BJ (cell line): ENCODE measurements around the gene LRRC23. TPM values are rescaled to one million over a fixed set of nuclear protein-coding genes. Genes with fewer than 3 reads are reported as not detected.
"Not testable (repeated sequence)": the region's sequence is repeated elsewhere in the genome, so short reads cannot be mapped to it uniquely, and the experiment has no call there.

Source experiments
- CTCF ChIA-PET: fragments of 350-600 bp; formaldehyde crosslinking; extraction: SDS; loops from one replicate; lab custom pipeline; 2021; ENCODE audit warnings: antibody characterized with exemption, inconsistent platforms; lab: Yijun Ruan, JAX
- POLR2A ChIA-PET: fragments of 300-600 bp; sonication (Branson Sonifier 250); formaldehyde crosslinking; extraction: SDS; loops from one replicate; lab custom pipeline; 2021; ENCODE audit warnings: antibody characterized with exemption; lab: Charles Lee
- DNase-seq: peaks from one replicate; pipeline ENCODE4 v3.0.0-alpha.2; 2011; ENCODE audit warnings: low read depth
- H3K27me3 ChIP-seq: 2 replicates; pipeline ENCODE4 v1.6.0; 2011; ENCODE audit warnings: low read length; ENCODE audit not compliant: control insufficient read depth, insufficient read depth
- H3K36me3 ChIP-seq: 2 replicates; pipeline ENCODE4 v1.5.1; 2011; ENCODE audit warnings: low read length; ENCODE audit not compliant: control insufficient read depth, insufficient read depth
- H3K4me3 ChIP-seq: 2 replicates; pipeline ENCODE4 v1.5.1; 2011; ENCODE audit warnings: low read depth, mild to moderate bottlenecking, control low read depth, low read length
- polyA plus RNA-seq: library from polyadenylated mRNA; depleted of rRNA; stranded (reverse); fragments of >200 nt; gene quantifications from 2 replicates; pipeline ENCODE4 v1.2.3, GENCODE V29; 2011
- TF ChIP-seq, protein P1 (sequence below): IDR thresholded peaks from 2 replicates; pipeline ENCODE4 v1.5.1; 2011; ENCODE audit warnings: low read depth, mild to moderate bottlenecking, control low read depth, inconsistent platforms, low read length, moderate library complexity; ENCODE audit not compliant: insufficient read depth

LRRC23 gene
- polyA plus RNA-seq, 1 experiment, result 12.7 TPM

DNA sequence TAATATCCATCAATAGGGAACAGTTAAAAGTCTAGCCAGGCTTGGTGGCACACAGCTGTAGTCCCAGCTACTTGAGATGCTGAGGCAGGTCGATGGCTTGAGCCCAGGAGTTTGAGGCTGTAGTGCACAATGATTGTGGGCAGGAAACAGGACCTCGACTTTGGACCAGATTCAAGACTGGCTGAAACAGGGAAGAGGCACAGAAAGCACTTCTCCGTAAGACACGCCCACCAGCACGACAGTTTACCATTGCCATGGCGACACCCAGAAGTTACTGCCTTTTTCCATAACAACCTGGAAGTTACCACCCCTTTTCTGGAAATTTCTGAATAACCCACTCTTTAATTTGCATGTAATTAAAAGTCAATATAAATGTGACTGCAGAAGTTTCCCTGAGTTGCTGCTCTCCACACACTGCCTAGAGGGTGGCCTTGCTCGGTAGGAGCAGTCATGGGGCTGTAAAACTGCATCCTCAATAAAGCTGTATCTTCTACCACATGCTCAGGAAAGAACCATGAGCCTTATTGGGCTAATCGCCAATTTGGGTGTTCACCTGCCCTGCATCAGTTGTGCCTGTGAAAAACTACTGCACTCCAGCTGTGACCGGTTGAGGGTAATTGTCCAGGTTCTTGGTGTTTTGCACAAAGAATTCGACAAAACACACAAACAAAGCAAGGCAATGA, 4.6 kb upstream of the LRRC23 start:
- no peak overlapping the region for H3K4me3 ChIP-seq
- H3K27me3 ChIP-seq, result no peaks in the 10 kb centered on the region
- no peaks in the 10 kb centered on the region for H3K36me3 ChIP-seq
- TF ChIP-seq, protein P1, sequence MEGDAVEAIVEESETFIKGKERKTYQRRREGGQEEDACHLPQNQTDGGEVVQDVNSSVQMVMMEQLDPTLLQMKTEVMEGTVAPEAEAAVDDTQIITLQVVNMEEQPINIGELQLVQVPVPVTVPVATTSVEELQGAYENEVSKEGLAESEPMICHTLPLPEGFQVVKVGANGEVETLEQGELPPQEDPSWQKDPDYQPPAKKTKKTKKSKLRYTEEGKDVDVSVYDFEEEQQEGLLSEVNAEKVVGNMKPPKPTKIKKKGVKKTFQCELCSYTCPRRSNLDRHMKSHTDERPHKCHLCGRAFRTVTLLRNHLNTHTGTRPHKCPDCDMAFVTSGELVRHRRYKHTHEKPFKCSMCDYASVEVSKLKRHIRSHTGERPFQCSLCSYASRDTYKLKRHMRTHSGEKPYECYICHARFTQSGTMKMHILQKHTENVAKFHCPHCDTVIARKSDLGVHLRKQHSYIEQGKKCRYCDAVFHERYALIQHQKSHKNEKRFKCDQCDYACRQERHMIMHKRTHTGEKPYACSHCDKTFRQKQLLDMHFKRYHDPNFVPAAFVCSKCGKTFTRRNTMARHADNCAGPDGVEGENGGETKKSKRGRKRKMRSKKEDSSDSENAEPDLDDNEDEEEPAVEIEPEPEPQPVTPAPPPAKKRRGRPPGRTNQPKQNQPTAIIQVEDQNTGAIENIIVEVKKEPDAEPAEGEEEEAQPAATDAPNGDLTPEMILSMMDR, result no peak
- POLR2A ChIA-PET, result no interaction called here
- no peak for DNase-seq
- CTCF ChIA-PET, result interaction anchor here (0.9 to 1.9 kb wide), 3 partner anchors 9 to 27 kb away, joined by 3 to 13 read pairs (median 4); partner anchors contain the start of gene SPSB2

DNA sequence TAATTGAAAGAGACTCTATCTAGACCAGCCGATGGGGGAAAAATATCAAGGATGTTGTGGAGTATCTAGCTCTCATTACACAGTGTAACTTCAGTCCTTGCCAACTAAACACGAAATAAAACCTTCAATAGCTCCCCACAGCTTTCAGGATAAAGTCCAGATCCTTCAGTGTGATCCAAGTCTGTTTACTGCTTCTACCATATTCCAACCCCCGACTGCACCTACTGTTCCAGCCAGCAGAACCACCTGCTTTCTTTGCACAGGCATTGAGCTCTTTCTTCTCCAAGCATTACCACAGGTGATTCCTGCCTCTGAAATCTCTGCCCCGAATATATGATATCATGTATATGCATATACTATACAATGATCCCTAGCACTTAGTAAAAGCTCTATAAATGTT, 2.2 kb upstream of the LRRC23 start:
- ChIA-PET POLR2A (interaction anchor here (0.7 kb wide), 1 partner anchor 20 kb away, joined by 3 read pairs; no protein-coding TSS in a partner anchor), CTCF (interaction anchor here (0.8 to 1.9 kb wide), 3 partner anchors 11 to 30 kb away, joined by 3 to 10 read pairs (median 4); no protein-coding TSS in a partner anchor)
- H3K36me3 ChIP-seq, result no peaks in the 10 kb centered on the region; the same call in 1 of the 2 replicates
- H3K4me3 ChIP-seq, result no peak overlapping the region
- no peaks in the 10 kb centered on the region for H3K27me3 ChIP-seq
- TF ChIP-seq, protein P1, result no peak
- no peak for DNase-seq

DNA sequence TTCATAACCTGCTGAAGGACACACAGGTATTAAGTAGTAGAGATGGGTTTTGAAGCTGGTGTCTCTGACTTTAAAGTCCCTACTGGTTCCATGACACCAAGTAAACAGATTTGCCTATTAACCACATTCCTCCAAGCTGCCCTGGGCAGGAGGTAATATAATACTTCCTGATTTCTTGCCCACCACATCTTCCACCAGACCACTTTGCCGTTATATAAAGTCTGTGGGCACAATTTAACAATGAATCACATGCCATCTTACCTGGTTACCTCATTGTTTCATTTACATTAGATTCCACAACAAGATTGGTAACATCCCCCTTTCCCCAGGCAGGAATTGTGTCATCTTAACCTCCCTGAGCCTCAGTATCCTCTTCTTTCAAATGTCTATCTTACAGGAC, 900 bp upstream of the LRRC23 start:
- POLR2A ChIA-PET, result interaction anchor here (0.6 kb wide), 1 partner anchor 31 kb away, joined by 7 read pairs; the partner anchor contains the start of gene SPSB2
- TF ChIP-seq, protein P1, result no peak
- CTCF ChIA-PET, result no interaction called here
- DNase-seq, result no peak
- no peaks in the 10 kb centered on the region; the same call in 1 of the 2 replicates for H3K36me3 ChIP-seq
- H3K27me3 ChIP-seq, result no peaks in the 10 kb centered on the region
- no peak overlapping the region for H3K4me3 ChIP-seq

DNA sequence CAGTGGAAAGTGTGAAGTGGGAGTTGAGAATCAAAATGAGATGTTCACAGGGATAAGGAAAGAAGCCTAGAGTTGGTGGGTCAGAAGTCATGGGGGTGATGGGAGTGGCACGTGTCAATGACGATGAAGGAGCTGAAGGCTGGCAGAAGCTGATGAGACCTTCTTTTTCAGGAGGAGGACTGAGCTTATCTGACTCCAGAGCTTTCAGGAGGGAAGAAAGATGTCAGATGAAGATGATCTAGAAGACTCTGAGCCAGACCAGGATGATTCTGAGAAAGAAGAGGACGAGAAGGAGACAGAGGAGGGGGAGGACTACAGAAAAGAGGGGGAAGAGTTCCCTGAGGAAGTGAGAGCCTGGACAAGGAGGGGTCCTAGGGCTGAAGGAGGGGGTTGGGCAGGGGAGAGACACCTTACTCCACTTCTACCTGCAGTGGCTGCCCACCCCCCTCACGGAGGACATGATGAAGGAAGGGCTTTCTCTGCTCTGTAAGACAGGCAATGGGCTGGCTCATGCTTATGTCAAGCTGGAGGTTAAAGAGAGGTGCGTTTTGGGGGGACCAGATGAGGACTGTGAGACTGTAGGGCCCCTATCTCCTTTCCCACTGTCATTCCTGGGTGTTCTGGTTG, 905 bp downstream of the LRRC23 start:
- POLR2A ChIA-PET, result no interaction called here
- no peaks in the 10 kb centered on the region for H3K27me3 ChIP-seq
- H3K4me3 ChIP-seq, result peak overlapping the region; percentile 58
- TF ChIP-seq, protein P1, result no peak
- no peak for DNase-seq
- CTCF ChIA-PET, result interaction anchor here (0.7 to 2.2 kb wide), 5 partner anchors 19 to 239 kb away, joined by 3 to 12 read pairs (median 5); no protein-coding TSS in a partner anchor
- no peaks in the 10 kb centered on the region; the same call in 1 of the 2 replicates for H3K36me3 ChIP-seq

DNA sequence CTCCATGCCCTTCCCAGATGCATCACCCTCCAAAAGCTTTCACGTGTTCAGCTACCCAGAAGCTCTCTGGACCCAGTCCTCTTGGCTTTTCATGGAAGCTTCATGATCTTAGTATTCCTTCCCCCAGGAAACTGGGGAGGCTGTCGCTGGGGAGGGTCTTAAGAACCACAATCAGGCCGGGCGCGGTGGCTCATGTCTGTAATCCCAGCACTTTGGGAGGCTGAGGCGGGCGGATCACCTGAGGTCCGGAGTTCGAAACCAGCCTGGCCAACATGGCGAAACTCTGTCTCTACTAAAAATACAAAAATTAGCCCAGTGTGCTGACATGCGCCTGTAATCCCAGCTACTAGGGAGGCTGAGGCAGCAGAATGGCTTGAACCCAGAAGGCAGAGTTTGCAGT, 3.5 kb downstream of the LRRC23 start:
- H3K36me3 ChIP-seq, H3K27me3 ChIP-seq, DNase-seq, POLR2A ChIA-PET, H3K4me3 ChIP-seq: not testable (repeated sequence)
- CTCF ChIA-PET, result interaction anchor here (1.0 to 1.5 kb wide), 2 partner anchors 16 to 17 kb away, joined by 3 to 4 read pairs; no protein-coding TSS in a partner anchor
